Ramos (cell line): ENCODE data around the gene OSMR.

Experiments
- in situ Hi-C: fragments of 300-500 bp; cut with MboI; formaldehyde crosslinking; loops from one replicate; pipeline ENCODE4 v1.14.3; 2022; ENCODE audit warnings: low sequenced_read_pairs; ENCODE audit not compliant: unreplicated experiment

Gene OSMR

GRCh38 chr5:38845526-38846378 lies at the start of gene OSMR:
Gene OSMR, plus strand, starts transcription at chr5:38846012. Its CDS starts 23,033 bp downstream, at chr5:38869045.
- in situ Hi-C loops, result loop anchor here (25.0 kb wide), 1 partner anchor 242 kb away; no protein-coding TSS in a partner anchor

DNA sequence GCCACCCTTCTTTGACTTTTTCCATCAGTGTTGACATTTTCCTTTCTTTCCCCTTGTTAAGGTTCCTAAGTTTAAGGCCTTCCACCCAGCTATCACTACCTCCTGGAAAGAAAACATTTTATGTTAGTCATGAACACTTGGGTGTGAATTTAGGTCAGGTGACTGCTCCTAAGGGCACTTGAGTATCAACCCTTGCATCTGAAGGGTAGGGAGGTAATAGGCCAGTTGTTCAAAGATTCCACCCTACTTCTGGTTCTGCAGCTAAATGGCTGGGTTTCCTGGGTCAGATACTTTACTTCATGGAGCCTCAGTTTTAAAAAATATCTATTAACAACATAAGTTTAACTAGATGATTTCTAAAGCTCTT lies 49.1 kb upstream of the OSMR start:
- in situ Hi-C loops, result no loop called here

- in situ Hi-C loops, result no loop called here
Measured at GRCh38 chr5:38797838-38798237, 48.0 kb upstream of the OSMR start.

DNA sequence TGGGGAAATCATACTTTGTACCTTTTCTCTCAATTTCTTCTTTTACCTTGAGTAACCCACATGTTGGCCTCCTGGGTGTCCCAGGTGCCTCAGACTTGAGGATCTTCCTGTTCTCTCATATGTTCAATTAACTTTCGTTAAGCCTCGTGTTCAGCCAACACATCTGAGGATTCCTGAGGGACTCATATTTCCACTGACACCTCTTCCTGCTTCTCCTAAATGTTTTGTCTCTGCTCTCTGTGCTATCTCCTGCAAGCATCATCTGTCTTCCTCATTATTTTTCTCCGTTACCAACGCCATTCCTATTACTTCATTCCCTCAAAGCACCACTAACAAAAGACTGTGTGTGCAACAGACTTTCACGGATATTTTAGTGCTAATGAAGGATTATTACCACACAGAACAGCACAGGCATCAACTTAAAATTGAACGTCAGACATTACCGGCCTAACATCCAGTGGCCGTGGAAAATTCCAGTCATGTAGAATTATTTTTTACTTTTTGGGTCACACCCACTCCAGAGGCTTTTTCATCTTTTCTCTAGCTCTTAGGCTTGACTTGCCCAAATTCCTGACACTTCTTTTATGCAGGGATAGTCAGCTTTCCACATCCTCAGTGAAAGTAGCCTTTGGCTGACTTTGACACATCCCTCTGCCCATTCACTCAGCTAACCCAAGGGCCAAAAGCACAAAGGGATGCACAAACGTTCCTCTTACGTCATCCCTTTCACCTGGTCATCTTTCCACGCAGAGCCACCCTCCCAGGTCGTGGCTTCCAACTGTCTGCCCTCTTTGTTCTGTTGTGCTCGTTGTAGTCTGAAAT lies 46.0 kb upstream of the OSMR start:
- in situ Hi-C loops, result no loop called here

- in situ Hi-C loops, result no loop called here
Measured at GRCh38 chr5:38800515-38800914, 45.3 kb upstream of the OSMR start.

DNA sequence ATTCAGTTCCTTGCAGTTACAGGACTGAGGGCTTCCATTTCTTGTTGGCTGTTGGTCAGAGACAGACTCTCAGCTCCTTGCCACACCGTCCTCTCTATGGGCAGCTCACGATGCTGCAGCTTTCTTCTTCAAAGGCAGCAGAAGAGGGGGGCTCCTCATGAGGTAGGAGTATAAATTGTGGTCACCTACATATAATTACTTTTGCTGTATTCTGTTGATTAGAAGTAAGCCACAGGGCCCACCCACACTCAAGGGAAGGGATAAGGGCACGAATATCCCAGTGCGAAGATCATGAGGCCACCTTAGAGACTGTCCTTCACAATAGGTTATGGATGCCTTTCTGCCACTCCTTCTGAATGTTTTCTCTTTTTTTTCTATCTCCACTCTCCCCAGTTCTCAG lies 43.7 kb upstream of the OSMR start:
- in situ Hi-C loops, result no loop called here

GRCh38 chr5:38803246-38803645 lies 42.6 kb upstream of the OSMR start:
- in situ Hi-C loops, result no loop called here

DNA sequence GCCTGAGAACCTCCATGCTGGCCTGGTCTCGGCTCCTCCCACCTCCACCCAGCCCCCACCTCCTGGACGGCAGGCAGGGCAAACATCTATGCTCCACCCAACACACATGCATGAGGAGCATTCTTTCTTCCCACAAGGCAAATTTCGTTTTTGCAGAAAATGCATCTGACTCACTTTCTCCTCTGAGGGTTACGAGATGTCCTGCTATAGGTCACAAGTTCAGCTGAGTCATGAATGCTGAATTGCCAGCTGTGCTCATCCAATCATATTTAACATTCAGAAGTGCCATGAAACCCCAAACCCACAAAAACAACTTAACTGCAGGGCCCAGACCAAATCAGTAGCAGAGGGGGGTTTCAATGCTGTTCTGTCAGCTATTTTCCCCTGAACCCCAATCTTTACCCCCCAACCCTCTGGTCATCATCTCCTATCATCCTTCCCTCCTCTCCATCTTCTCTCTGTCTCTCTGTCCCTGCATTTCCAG lies 39.0 kb upstream of the OSMR start:
- in situ Hi-C loops, result loop anchor here (5.0 kb wide), 1 partner anchor 370 kb away; no protein-coding TSS in a partner anchor

DNA sequence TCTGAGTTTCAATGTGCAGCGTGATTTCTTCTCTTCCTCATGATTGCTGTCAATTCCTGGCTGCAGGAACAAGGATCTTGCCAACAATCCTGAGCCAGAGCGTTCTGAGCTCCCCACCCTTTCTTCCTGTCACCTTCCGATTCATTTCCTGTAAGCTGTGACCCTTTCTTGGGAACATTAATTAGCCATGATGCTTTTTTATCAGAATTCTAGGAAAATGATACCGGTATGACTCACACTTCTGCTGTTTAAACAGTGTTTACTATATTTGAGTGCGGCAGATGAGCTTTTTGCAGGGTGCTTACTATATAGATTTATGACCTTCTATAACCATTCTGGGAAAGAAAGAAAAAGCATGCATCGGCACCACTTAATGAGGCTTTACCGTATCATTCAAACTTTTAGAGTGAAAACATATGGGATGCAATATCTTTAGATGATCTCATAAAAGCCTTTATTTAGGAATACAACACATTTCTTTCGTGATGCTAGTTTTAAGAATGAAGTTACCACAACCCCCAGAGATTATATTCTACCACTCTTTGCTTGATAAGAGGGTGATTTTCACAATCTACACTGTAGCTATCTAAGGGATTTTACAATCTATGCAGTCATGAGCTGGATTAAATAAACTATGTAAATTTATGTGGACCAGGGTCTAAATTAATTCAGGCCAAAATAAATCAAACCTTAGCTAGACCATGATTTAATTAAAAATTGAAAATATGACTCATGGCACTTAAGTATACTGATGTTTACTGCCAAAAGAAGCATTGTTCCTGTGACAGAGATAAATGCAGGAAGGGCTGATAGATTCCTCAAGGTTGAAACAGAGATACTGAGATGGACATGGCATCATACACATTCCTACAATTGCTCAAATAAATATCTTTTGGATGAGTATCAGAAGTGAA lies 38.0 kb upstream of the OSMR start:
- in situ Hi-C loops, result loop anchor here (5.0 kb wide), 1 partner anchor 371 kb away; no protein-coding TSS in a partner anchor

- in situ Hi-C loops, result loop anchor here (5.0 kb wide), 1 partner anchor 372 kb away; no protein-coding TSS in a partner anchor
Measured at GRCh38 chr5:38808666-38809343, 37.0 kb upstream of the OSMR start.

DNA sequence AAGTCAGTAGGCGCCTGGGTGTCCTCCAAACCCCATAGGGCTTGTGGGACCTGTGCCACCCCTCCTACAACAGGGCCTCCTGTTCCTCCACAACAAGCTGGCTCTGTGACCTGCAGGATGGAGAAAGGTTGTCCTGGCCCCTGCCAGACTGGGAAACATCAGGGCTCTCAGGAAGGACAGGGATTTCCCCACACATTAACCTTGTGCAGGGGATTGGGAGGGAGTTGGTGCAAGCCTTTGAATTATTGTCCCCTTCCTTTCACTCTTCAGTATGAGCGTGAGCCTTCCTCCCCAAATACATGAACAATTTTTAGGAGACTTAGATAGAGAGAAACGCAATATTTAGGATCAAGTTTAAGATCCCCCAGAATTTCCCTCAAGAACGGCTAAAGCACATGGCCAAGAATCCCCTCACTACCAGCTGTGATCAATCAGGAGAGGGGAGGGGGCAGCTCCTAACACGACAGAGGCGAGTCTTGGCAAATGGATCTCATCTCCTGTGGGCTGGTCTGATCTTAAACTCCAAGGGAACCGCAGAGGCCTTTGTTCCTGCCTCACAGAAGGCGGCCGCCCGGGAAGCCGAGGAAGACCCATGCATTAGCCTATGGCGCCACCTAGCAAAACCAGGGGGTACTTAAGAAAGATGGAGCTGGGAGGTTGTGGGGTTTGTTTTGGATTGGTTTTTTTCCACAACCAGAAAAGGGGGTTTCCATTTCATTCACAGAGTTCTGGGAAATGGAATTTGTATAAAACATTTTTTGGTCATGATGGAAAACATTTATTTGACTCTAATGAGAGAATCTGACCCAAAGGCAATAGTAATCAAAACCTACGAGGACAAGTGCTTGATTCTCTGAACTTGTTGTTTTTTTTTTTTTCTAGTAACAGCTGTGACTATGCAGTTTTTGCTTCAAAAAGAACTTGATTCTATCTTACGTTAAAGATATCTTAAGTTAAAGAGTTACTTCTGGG lies 36.1 kb upstream of the OSMR start:
- in situ Hi-C loops, result loop anchor here (5.0 kb wide), 1 partner anchor 372 kb away; no protein-coding TSS in a partner anchor

GRCh38 chr5:38814879-38815278 lies 30.9 kb upstream of the OSMR start:
- in situ Hi-C loops, result no loop called here

- in situ Hi-C loops, result no loop called here
Measured at GRCh38 chr5:38816083-38817030, 29.5 kb upstream of the OSMR start.

DNA sequence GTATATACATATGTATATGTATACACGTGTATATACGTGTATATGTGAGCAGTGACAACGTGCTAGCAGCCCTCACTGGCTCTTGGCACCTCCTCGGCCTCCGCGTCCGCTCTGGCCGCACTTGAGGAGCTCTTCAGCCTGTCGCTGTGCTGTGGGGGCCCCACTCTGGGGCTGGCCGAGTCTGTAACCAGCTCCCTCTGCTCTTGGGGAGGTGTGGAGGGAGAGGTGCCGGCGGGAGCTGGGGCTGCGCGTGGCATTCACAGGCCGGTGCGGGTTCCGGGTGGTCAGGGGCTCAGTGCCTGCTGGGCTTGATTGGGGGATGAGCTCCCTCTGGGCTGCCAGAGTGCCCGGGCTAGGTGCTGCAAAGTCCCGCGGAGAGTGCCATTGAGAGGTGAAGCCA lies 24.1 kb upstream of the OSMR start:
- in situ Hi-C loops, result no loop called here

GRCh38 chr5:38823503-38823902 lies 22.3 kb upstream of the OSMR start:
- in situ Hi-C loops, result no loop called here

DNA sequence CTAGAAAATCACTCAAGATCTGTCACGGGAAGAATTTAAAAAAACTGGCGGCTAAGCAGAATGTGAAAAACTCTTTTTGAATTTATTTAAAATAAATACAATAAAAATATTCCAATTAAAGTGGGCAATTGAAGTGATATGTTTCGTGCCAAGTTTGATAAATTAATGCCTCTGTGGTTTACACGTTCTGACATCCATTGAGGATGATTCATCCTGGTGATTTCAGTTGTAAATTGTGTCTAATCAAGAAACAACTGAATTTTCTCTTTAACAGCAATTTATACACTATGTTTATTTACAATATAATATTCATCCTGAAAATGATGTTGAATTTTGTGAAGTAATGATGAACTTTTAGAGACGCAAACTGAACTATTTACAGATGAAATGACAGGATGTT lies 21.0 kb upstream of the OSMR start:
- in situ Hi-C loops, result loop anchor here (25.0 kb wide), 1 partner anchor 262 kb away; no protein-coding TSS in a partner anchor

DNA sequence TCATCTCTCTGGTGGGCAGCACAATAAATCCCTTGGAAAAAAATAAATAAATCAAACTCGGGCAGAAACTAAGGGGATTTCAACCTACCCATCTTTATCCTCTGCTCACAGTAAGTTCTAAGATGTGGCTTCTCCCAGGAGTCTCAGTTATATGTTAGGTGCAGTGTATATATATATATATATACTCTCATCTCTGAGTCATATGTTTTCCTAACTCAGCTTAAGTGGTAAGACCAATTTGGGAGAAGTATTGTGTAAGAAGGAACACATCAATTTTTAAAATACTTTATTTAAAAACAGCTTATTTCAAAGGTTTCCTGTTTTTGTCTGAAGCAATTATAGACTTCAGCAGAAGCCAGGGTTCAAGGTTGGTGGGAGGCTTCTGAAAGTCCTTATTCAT lies 20.3 kb upstream of the OSMR start:
- in situ Hi-C loops, result loop anchor here (25.0 kb wide), 1 partner anchor 262 kb away; no protein-coding TSS in a partner anchor
